Kidney epithelial cell (primary cell): ENCODE results near the gene CCDC186. TPM values are rescaled to one million over a fixed set of nuclear protein-coding genes. Genes with fewer than 3 reads are reported as not detected.
"Not testable (repeated sequence)": the region's sequence is repeated elsewhere in the genome, so short reads cannot be mapped to it uniquely, and the experiment has no call there.

Experiments
- DNase-seq: peaks from one replicate; pipeline ENCODE4 v3.0.0-alpha.2; 2010; ENCODE audit warnings: low read depth
- H3K27me3 ChIP-seq: 2 replicates; pipeline ENCODE4 v1.6.0; 2011; ENCODE audit warnings: low read length; ENCODE audit not compliant: control insufficient read depth, insufficient read depth
- H3K36me3 ChIP-seq: 2 replicates; pipeline ENCODE4 v1.5.1; 2011; ENCODE audit warnings: low read length; ENCODE audit not compliant: control insufficient read depth, insufficient read depth
- H3K4me3 ChIP-seq: 2 replicates; pipeline ENCODE4 v1.5.1; 2011; ENCODE audit warnings: low read depth, mild to moderate bottlenecking, control low read depth, low read length
- total RNA-seq: library from RNA; depleted of rRNA; stranded (reverse); fragments of >200 nt; gene quantifications from 2 replicates; pipeline ENCODE4 v1.2.3, GENCODE V29; 2015
- TF ChIP-seq, protein P1 (sequence below): IDR thresholded peaks from 2 replicates; pipeline ENCODE4 v1.5.1; 2011; ENCODE audit warnings: mild to moderate bottlenecking, moderate library complexity, low read length, control low read depth, inconsistent platforms; ENCODE audit not compliant: insufficient read depth, poor library complexity, severe bottlenecking

Gene CCDC186
- total RNA-seq, 1 donor from 2014 or later: 14.1 TPM

- Histone ChIP-seq H3K36me3 (no peaks in the 10 kb centered on the region), H3K27me3 (no peaks in the 10 kb centered on the region), H3K4me3 (no peak overlapping the region)
- DNase-seq: no peak
- TF ChIP-seq, protein P1, sequence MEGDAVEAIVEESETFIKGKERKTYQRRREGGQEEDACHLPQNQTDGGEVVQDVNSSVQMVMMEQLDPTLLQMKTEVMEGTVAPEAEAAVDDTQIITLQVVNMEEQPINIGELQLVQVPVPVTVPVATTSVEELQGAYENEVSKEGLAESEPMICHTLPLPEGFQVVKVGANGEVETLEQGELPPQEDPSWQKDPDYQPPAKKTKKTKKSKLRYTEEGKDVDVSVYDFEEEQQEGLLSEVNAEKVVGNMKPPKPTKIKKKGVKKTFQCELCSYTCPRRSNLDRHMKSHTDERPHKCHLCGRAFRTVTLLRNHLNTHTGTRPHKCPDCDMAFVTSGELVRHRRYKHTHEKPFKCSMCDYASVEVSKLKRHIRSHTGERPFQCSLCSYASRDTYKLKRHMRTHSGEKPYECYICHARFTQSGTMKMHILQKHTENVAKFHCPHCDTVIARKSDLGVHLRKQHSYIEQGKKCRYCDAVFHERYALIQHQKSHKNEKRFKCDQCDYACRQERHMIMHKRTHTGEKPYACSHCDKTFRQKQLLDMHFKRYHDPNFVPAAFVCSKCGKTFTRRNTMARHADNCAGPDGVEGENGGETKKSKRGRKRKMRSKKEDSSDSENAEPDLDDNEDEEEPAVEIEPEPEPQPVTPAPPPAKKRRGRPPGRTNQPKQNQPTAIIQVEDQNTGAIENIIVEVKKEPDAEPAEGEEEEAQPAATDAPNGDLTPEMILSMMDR: no peak
These were observed 30.8 kb downstream of the CCDC186 start for GRCh38 chr10:114143160-114143559.

DNA sequence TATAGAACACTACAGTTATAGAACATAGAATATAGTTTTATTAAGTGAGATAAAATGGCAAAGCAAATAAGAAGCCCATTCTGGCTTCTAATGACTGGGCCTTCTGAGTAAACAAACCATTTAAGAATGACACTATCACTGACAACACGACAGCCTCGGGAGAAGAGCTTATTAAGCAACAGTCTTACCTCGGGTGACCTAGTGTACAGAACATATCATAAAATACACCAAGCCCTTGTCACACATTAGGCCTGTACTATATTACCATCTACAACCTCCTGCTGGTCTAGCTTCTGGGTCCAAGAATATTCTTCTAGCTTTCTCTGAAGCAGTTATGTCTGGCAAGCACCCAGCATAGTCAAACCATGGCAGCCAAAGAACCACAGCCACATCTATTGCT, 32.0 kb downstream of the CCDC186 start:
- Histone ChIP-seq H3K36me3 (no peaks in the 10 kb centered on the region), H3K27me3 (no peaks in the 10 kb centered on the region), H3K4me3 (no peak overlapping the region)
- DNase-seq: no peak
- TF ChIP-seq, protein P1: no peak

- H3K36me3 ChIP-seq: not testable (repeated sequence)
These were observed 33.2 kb downstream of the CCDC186 start for GRCh38 chr10:114140827-114141226.

DNA sequence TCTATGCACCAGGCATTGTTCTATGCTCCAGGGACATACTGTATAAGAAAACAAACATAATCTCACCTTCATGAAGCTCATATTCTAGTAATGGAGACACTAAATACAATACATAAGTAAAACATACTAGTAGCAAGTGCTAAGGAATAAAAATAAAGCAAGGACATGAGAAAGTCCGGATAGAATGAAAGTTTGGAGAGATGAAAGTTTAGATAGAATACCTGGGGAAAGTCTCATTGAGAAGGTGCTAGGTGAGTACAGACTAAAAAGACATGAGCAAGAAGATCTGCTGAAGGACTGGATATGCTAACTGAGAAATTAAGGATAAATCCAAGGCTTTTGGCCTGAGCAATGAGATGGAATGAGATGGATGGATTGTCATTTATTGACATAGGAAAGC, 34.0 kb downstream of the CCDC186 start:
- TF ChIP-seq, protein P1: no peak
- DNase-seq: no peak
- Histone ChIP-seq H3K4me3 (no peak overlapping the region), H3K27me3 (no peaks in the 10 kb centered on the region), H3K36me3 (no peaks in the 10 kb centered on the region)

More at GRCh38 chr10:114140827-114141226, 33.2 kb downstream of the CCDC186 start:
- not testable (repeated sequence) for H3K4me3 ChIP-seq, DNase-seq, H3K27me3 ChIP-seq

- DNase-seq: no peak
- Histone ChIP-seq H3K27me3 (no peaks in the 10 kb centered on the region), H3K36me3 (no peaks in the 10 kb centered on the region), H3K4me3 (no peak overlapping the region)
- TF ChIP-seq, protein P1: no peak
These were observed 35.4 kb downstream of the CCDC186 start for GRCh38 chr10:114138581-114138980.

- no peak overlapping the region for H3K4me3 ChIP-seq
- no peak for DNase-seq
- TF ChIP-seq, protein P1: no peak
- H3K27me3 ChIP-seq: no peaks in the 10 kb centered on the region
- no peaks in the 10 kb centered on the region for H3K36me3 ChIP-seq
These were observed 38.5 kb downstream of the CCDC186 start for GRCh38 chr10:114135476-114135875.
